Stimulated activated CD8-positive, alpha-beta memory T cell treated with anti-CD3 and anti-CD28 coated beads, Interleukin-4, amount 100 ng/mL, for 24 hours (primary cell): ENCODE measurements around the gene LIF.

ENCODE experiments used
- DNase-seq: peaks from one replicate; pipeline ENCODE4 v3.0.0-alpha.2; 2020; ENCODE audit warnings: low read depth

The LIF gene

DNA sequence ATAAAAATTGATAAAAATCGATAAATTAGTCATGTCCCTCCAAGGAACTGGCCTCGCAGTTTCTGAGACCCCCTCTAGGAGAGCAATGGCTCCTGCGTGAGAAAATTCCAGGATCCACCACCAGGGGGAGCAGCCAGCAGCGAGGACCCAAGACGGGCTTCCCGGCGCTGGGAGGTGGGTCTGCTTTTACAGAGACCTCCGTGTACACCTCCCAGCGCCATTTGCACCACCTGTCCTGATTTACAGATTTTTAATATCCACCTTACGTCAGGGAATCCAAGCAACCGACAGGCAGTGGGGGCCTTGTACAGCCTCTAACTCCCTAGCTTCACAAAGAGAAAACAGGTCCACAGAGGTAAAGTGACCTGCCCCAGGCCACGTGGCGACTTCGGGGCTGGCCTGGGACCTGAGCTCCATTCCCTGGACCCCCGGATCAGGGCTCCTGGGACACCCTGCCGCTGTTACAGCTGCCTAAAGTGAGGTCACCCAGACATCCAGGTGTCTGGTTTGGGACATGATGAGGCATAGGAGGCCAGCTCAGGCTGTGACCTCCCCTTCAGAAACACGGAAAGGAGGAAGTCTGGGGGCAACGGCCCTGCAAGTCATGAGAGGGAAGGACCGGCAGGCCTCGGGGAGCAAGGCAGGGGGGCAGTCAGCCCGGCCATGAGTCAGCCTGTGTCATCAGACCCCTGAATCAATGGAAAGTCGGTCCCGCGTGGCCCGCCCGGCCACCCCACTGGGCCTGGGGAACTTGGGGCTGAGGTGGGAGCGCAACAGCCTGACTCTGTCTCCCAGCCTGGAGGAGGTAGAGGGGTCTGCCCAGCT lies 16.6 kb upstream of the LIF start:
- peak; percentile 74 for DNase-seq

- DNase-seq = no peak
These were observed 15.6 kb upstream of the LIF start for GRCh38 chr22:30262112-30262511.

DNA sequence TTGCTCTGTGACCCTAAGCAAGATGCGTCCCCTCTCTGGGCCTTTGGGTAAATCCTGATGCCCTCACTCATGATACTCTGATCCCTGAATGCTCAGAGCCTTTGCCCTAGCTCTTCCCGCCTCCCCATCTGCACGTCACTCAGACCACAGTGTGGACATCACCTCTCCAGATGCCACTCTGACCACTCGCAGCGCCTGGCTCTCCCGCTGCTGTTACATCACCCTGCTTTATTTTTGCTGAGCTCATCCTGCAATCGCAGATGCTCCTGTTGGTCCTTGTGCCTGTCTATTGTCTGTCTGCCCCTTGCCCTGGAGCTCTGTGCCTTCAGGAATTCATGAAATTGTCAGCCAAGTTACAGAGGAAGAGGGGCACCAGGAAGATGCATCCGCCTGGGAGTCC lies 14.6 kb upstream of the LIF start:
- DNase-seq = no peak

DNA sequence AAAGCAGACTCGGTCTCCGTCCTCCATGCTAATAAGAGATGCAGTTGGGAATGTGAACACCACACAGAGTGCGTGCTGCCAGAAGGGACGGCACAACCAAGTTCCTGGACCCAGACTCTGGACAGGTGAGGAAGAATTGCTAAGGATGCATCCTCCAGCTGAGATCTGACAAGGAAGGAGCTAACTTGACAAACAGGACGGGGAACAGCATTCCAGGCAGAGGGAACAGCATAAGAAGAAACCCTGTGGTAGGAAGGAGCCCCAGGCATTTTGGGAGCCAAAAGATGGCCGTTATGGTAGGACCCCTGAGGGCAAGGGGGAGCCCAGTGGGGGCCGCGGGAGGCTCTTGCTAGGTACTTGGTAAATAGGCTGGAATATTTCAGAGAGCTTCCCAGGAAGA lies 14.1 kb upstream of the LIF start:
- no peak for DNase-seq

DNA sequence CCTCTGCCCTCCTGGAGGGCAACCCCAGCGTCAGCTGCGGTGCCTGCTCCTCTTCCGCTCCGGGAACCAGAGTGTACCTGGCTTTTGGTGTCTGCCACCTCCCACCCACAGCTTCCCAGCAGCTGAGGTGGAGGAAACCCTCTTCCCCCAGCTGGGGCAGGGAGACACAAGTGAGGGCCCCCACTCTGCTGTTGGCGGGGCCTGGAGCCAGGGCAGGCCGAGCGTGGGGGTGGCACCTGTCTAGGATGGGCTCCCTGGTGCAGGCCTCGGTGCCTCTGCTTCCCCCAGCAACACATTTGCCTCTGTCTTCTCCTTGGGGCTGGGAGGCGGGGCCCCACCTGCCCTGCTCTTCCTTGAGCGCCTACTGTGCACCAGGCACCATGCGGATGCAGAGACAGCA lies 13.7 kb upstream of the LIF start:
- no peak for DNase-seq

- no peak for DNase-seq
These were observed 7.8 kb upstream of the LIF start for GRCh38 chr22:30254314-30254713.

GRCh38 chr22:30253205-30253852 lies 6.8 kb upstream of the LIF start:
- DNase-seq = no peak

DNA sequence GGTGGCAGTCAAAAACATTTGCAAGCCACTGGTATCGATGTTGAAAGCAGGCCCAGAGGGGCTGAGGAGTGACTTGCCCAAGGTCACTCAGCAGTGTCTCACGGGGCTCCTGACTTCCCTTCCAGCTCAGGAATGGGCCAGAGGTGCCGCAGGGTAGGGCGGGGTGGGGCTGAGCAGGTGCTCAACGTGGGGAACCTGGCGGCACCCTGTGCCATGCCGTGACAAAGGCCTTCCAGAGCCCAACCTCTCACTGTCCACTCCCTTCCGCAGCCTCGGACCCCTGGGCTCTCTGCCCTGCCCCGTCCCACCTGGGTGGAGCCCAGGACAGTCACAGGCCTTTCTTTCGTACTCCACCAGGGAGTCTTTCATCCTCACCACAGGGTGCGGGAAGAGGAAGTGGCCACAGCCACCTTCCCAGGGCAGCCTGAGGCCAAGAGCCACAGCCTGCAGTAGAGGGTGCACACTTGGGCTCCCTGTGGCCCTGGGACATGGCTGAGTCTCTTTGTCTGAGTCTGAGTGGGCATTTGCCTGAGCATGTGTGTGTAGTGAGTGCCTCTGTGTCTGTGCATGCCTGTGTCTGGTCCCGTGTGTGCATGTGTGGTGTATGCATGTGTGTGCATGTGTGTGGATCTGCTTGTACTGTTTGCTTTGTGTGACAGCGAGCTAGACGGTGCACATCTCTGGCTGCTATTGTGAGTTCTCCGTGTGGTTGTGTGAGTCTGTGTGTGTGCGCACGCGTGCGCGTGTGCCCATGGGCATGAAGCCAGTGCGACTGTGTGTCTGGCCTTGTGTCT lies 6.0 kb upstream of the LIF start:
- no peak for DNase-seq

DNA sequence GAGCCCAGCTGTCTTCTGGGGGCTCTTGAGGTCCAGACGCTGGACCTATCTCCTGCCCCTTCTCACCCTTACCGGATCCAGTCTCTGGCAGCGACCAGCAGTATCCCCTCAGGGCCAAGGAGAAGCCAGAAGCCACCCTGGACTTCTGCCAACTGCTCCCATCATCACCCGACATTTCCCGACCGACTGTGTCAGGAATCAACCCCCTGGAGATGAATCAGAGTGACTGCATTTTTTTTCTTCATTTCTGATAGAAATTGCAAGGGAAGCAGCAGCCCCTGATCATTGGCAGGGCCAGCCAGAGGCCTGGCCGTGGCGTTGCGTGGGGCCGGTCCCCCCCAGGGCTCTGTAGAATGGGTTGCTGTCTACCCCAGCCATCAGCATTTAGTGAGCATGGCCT lies 5.2 kb upstream of the LIF start:
- no peak for DNase-seq

- peak; percentile 24 for DNase-seq
These were observed 4.2 kb upstream of the LIF start for GRCh38 chr22:30250661-30251267.

DNA sequence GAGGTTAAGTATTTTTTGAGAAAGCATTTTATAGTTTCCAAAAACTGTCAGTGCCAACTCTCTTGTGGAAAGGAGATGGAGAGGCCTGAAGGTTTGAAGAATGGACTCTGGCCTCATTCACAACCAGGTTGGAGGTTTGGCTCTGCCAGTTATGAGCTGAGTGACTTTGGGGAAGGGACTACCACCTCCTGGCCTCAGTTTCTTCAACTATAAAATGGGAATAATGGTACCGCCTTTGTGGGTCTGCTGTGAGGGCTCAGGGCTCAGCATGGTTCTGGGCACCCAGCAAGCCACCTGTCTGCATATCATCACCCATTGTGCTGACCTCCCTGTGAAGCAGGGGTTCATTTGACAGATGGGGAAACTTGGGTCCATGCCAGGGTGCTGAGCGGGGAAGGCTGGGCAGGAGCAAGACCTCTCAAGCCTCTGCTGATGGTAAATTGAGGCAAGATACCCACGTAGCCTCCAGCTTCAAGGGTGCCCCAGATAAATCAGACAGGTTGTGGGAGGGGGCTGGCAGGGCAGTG lies 3.5 kb upstream of the LIF start:
- no peak for DNase-seq

- no peak for DNase-seq
These were observed 2.8 kb upstream of the LIF start for GRCh38 chr22:30249049-30250038.

DNA sequence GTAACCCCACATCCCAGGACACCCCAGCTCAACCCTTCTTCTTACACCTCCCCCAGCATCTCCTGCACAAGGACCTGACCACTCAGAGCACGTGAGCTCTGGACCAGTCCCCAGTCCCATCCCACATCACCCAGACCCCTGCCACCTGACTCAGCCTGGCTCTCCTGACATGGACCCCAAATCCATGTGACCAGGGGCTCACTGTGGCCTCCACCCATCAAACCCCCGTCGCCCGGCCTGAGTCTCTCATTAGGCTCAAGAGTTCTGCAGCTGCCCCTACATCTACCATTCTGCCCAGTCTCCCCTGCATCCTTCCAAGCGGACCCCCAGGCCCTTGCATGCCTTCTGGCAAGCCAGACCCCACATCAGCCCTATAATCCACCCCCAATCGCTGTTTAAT lies 1.9 kb upstream of the LIF start:
- no peak for DNase-seq

GRCh38 chr22:30247974-30248373 lies 1.4 kb upstream of the LIF start:
- no peak for DNase-seq

- no peak for DNase-seq
These were observed 1.0 kb upstream of the LIF start for GRCh38 chr22:30247561-30247960.

- no peak for DNase-seq
These were observed 336 bp upstream of the LIF start for GRCh38 chr22:30246814-30247376.

- no peak for DNase-seq
These were observed 1.2 kb downstream of the LIF start for GRCh38 chr22:30245181-30245984.

GRCh38 chr22:30244641-30245040 lies 1.9 kb downstream of the LIF start:
- no peak for DNase-seq

DNA sequence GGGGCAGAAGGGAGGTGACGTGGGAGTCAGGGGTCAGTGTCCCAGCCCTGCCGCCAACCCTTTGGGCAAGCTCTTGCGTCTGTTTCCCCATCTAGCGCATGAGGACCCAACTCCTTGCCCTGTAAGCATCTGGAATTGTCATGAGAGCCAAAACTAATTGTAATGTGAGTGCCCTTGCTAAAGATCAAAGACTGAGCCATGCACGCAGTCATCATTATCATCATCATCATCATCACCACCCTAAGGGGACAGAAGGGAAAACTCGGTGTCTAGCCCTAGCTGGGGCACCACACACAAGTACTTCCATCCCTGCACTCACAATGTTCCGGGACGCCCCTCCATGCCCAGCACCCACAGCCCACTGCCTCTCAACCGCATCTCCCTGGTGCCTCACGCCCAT lies 2.5 kb downstream of the LIF start:
- no peak for DNase-seq

- no peak for DNase-seq
These were observed 2.9 kb downstream of the LIF start for GRCh38 chr22:30243661-30244060.
